Mesendoderm (in vitro differentiated cells): ENCODE measurements around the gene ADAM12.

ENCODE experiments used
- DNase-seq: peaks from one replicate; pipeline ENCODE4 v3.0.0; 2013
- H2AK5ac ChIP-seq: 2 replicates; pipeline ENCODE4 v1.6.1; 2013; ENCODE audit warnings: low read length, inconsistent platforms
- H2BK120ac ChIP-seq: 2 replicates; pipeline ENCODE4 v1.6.1; 2013; ENCODE audit warnings: low read depth, mild to moderate bottlenecking, low read length, moderate library complexity, mixed read lengths
- H2BK15ac ChIP-seq: replicated peaks from 2 replicates; pipeline ENCODE4 v1.6.1; 2013; ENCODE audit warnings: low read depth, mild to moderate bottlenecking, moderate library complexity
- H2BK5ac ChIP-seq: 2 replicates; pipeline ENCODE4 v1.6.1; 2013; ENCODE audit warnings: low read length, inconsistent platforms
- H3K18ac ChIP-seq: 2 replicates; pipeline ENCODE4 v1.6.1; 2013; ENCODE audit warnings: mild to moderate bottlenecking, low read length, mixed read lengths
- H3K23ac ChIP-seq: one replicate; pipeline ENCODE4 v1.6.1; 2013; ENCODE audit warnings: low read length
- H3K27ac ChIP-seq: 2 replicates; pipeline ENCODE4 v1.5.1; 2013; ENCODE audit warnings: low read depth, mild to moderate bottlenecking, inconsistent platforms, low read length, moderate library complexity
- H3K27me3 ChIP-seq: 2 replicates; pipeline ENCODE4 v1.6.1; 2013; ENCODE audit warnings: low read length, control low read depth, mild to moderate bottlenecking, inconsistent platforms; ENCODE audit not compliant: insufficient read depth, poor library complexity
- H3K36me3 ChIP-seq: 2 replicates; pipeline ENCODE4 v1.6.1; 2013; ENCODE audit warnings: low read length, inconsistent platforms; ENCODE audit not compliant: control insufficient read depth, insufficient read depth
- H3K4ac ChIP-seq: one replicate; pipeline ENCODE4 v1.6.1; 2013; ENCODE audit warnings: low read depth, mild to moderate bottlenecking, low read length, moderate library complexity
- H3K4me1 ChIP-seq: 2 replicates; pipeline ENCODE4 v1.6.1; 2013; ENCODE audit warnings: low read depth, low read length, inconsistent platforms; ENCODE audit not compliant: control insufficient read depth
- H3K4me2 ChIP-seq: 2 replicates; pipeline ENCODE4 v1.6.1; 2013; ENCODE audit warnings: low read length
- H3K4me3 ChIP-seq: 2 replicates; pipeline ENCODE4 v1.5.1; 2013; ENCODE audit warnings: mild to moderate bottlenecking, low read length
- H3K56ac ChIP-seq: one replicate; pipeline ENCODE4 v1.6.1; 2013; ENCODE audit warnings: low read length
- H3K79me1 ChIP-seq: 2 replicates; pipeline ENCODE4 v1.6.1; 2013; ENCODE audit warnings: low read length, inconsistent platforms
- H3K79me2 ChIP-seq: 2 replicates; pipeline ENCODE4 v1.6.1; 2013; ENCODE audit warnings: mild to moderate bottlenecking, low read length; ENCODE audit not compliant: control insufficient read depth, insufficient read depth
- H3K9ac ChIP-seq: 2 replicates; pipeline ENCODE4 v1.6.1; 2013; ENCODE audit warnings: low read length, inconsistent platforms
- H4K5ac ChIP-seq: one replicate; pipeline ENCODE4 v1.6.1; 2013; ENCODE audit warnings: low read length
- H4K8ac ChIP-seq: one replicate; pipeline ENCODE4 v1.6.1; 2013; ENCODE audit warnings: low read depth, mild to moderate bottlenecking, control low read depth, low read length, moderate library complexity
- WGBS: extraction: QIAGEN DNeasy Blood & Tissue Kit; methylation state at CpG from one replicate; pipeline ENCODE4 v1.1.7; 2013; ENCODE audit warnings: low lambda C conversion rate, missing lambda C conversion rate; ENCODE audit not compliant: insufficient coverage; ENCODE audit errors: extremely low coverage; 5-methylcytosine and 5-hydroxymethylcytosine counted together

ADAM12 gene

GRCh38 chr10:126118476-126118875 is 269.8 kb downstream of the ADAM12 start:
- H3K9ac ChIP-seq = no peak overlapping the region
- H3K4me1 ChIP-seq = no peaks in the 10 kb centered on the region
- no peak overlapping the region for H3K4ac ChIP-seq
- H2BK5ac ChIP-seq = no peak overlapping the region
- no peak overlapping the region for H4K8ac ChIP-seq
- no peaks in the 10 kb centered on the region for H3K79me1 ChIP-seq
- no peak overlapping the region for H3K56ac ChIP-seq
- no peaks in the 10 kb centered on the region for H3K27me3 ChIP-seq
- H3K36me3 ChIP-seq = no peaks in the 10 kb centered on the region
- no peak overlapping the region for H3K4me3 ChIP-seq
- H3K79me2 ChIP-seq = no peaks in the 10 kb centered on the region
- H2BK15ac ChIP-seq = no peak overlapping the region
- H3K18ac ChIP-seq = no peak overlapping the region
- no CpG with 5 or more reads among the region's 4 CpGs for WGBS
- no peak overlapping the region for H2BK120ac ChIP-seq
- no peak overlapping the region for H3K23ac ChIP-seq
- H2AK5ac ChIP-seq = no peak overlapping the region
- H4K5ac ChIP-seq = no peak overlapping the region
- H3K4me2 ChIP-seq = no peak overlapping the region
- no peak for DNase-seq
- H3K27ac ChIP-seq = no peak overlapping the region

- Histone ChIP-seq H3K27me3 (no peaks in the 10 kb centered on the region), H2BK120ac (no peak overlapping the region), H3K4me3 (no peak overlapping the region), H2BK5ac (no peak overlapping the region), H3K56ac (no peak overlapping the region), H3K36me3 (no peaks in the 10 kb centered on the region), H4K5ac (no peak overlapping the region), H2BK15ac (no peak overlapping the region), H3K23ac (no peak overlapping the region), H3K4me2 (no peak overlapping the region), H2AK5ac (no peak overlapping the region), H3K79me1 (no peaks in the 10 kb centered on the region), H3K4me1 (no peaks in the 10 kb centered on the region), H3K4ac (no peak overlapping the region), H3K79me2 (no peaks in the 10 kb centered on the region), H3K9ac (no peak overlapping the region), H3K27ac (no peak overlapping the region), H4K8ac (no peak overlapping the region), H3K18ac (no peak overlapping the region)
- no peak for DNase-seq
- WGBS = no CpG with 5 or more reads among the region's 3 CpGs
Measured at GRCh38 chr10:126117196-126117595, 271.1 kb downstream of the ADAM12 start.

GRCh38 chr10:126115886-126116285 is 272.4 kb downstream of the ADAM12 start:
- H3K36me3 ChIP-seq = no peaks in the 10 kb centered on the region
- no peaks in the 10 kb centered on the region for H3K79me2 ChIP-seq
- no peaks in the 10 kb centered on the region for H3K79me1 ChIP-seq
- no peak overlapping the region for H3K18ac ChIP-seq
- H3K4ac ChIP-seq = no peak overlapping the region
- no peak overlapping the region for H3K4me3 ChIP-seq
- no peak overlapping the region for H3K9ac ChIP-seq
- H4K5ac ChIP-seq = no peak overlapping the region
- WGBS = no CpG with 5 or more reads among the region's 6 CpGs
- no peak overlapping the region for H3K56ac ChIP-seq
- H3K4me1 ChIP-seq = no peaks in the 10 kb centered on the region
- H3K4me2 ChIP-seq = no peak overlapping the region
- H3K27ac ChIP-seq = no peak overlapping the region
- no peak for DNase-seq
- no peak overlapping the region for H3K23ac ChIP-seq
- no peak overlapping the region for H2BK5ac ChIP-seq
- no peak overlapping the region for H2BK120ac ChIP-seq
- H2BK15ac ChIP-seq = no peak overlapping the region
- no peak overlapping the region for H2AK5ac ChIP-seq
- no peak overlapping the region for H4K8ac ChIP-seq
- no peaks in the 10 kb centered on the region for H3K27me3 ChIP-seq

- Histone ChIP-seq H2BK120ac (no peak overlapping the region), H3K4me2 (no peak overlapping the region), H2AK5ac (no peak overlapping the region), H3K23ac (no peak overlapping the region), H3K4me1 (no peaks in the 10 kb centered on the region), H2BK15ac (no peak overlapping the region), H3K27me3 (no peaks in the 10 kb centered on the region), H4K8ac (no peak overlapping the region), H3K4me3 (no peak overlapping the region), H3K79me1 (no peaks in the 10 kb centered on the region), H2BK5ac (no peak overlapping the region), H4K5ac (no peak overlapping the region), H3K4ac (no peak overlapping the region), H3K36me3 (no peaks in the 10 kb centered on the region), H3K9ac (no peak overlapping the region), H3K56ac (no peak overlapping the region), H3K27ac (no peak overlapping the region), H3K79me2 (no peaks in the 10 kb centered on the region), H3K18ac (no peak overlapping the region)
- no CpG with 5 or more reads among the region's 8 CpGs for WGBS
- DNase-seq = no peak
Measured at GRCh38 chr10:126114884-126115555, 273.3 kb downstream of the ADAM12 start.

- H3K27ac ChIP-seq = no peak overlapping the region
- H2BK15ac ChIP-seq = no peak overlapping the region
- H2BK5ac ChIP-seq = no peak overlapping the region
- H3K79me2 ChIP-seq = no peaks in the 10 kb centered on the region
- no peak overlapping the region for H3K18ac ChIP-seq
- no peak overlapping the region for H3K4ac ChIP-seq
- no peaks in the 10 kb centered on the region for H3K4me1 ChIP-seq
- no peak overlapping the region for H4K8ac ChIP-seq
- H3K56ac ChIP-seq = no peak overlapping the region
- H3K23ac ChIP-seq = no peak overlapping the region
- no peak overlapping the region for H2BK120ac ChIP-seq
- no peak overlapping the region for H3K4me3 ChIP-seq
- no CpG with 5 or more reads among the region's 6 CpGs for WGBS
- no peak overlapping the region for H4K5ac ChIP-seq
- no peak overlapping the region for H2AK5ac ChIP-seq
- H3K4me2 ChIP-seq = no peak overlapping the region
- no peak overlapping the region for H3K9ac ChIP-seq
- H3K79me1 ChIP-seq = no peaks in the 10 kb centered on the region
- H3K36me3 ChIP-seq = no peaks in the 10 kb centered on the region
- no peak for DNase-seq
- H3K27me3 ChIP-seq = no peaks in the 10 kb centered on the region
Measured at GRCh38 chr10:126111516-126111915, 276.8 kb downstream of the ADAM12 start.
